ENCODE measurements around the gene TBX19. TPM values are rescaled to one million over a fixed set of nuclear protein-coding genes. Genes with fewer than 3 reads are reported as not detected.

TBX19 gene
- total and polyA plus RNA-seq, 2 experiments from 2014 or later, result 0.57 to 1.9 TPM

- DNase-seq (ENCODE audit: low spot score), result no peak
- 87% methylated on average over 3 of the region's 3 CpGs for WGBS (ENCODE audit: low lambda C conversion rate, missing lambda C conversion rate)
- H3K4me2 ChIP-seq, result no peak overlapping the region
These were observed 7.8 kb downstream of the TBX19 start for GRCh38 chr1:168288311-168289052.

GRCh38 chr1:168291222-168291837, 10.7 kb downstream of the TBX19 start:
- Histone ChIP-seq H3K27me3 (no peaks in the 10 kb centered on the region), H3K9me2 (replicated peaks; ENCODE audit: insufficient read depth) (no peaks in the 10 kb centered on the region)
- 84% methylated on average over 14 of the region's 15 CpGs for WGBS (ENCODE audit: low lambda C conversion rate, missing lambda C conversion rate)

More at GRCh38 chr1:168288311-168289052, 7.8 kb downstream of the TBX19 start:
- Histone ChIP-seq H3K4me3 (no peak overlapping the region), H3K79me2 (no peaks in the 10 kb centered on the region), H2AFZ (no peak overlapping the region), H3K4me1 (ENCODE audit: insufficient read depth) (no peaks in the 10 kb centered on the region), H4K20me1 (ENCODE audit: insufficient read depth, poor library complexity, severe bottlenecking) (no peaks in the 10 kb centered on the region), H3K36me3 (replicated peaks; ENCODE audit: insufficient read depth, low read depth) (no peaks in the 10 kb centered on the region), H3K9me2 (replicated peaks; ENCODE audit: insufficient read depth) (no peaks in the 10 kb centered on the region), H3K27me3 (no peaks in the 10 kb centered on the region), H3K27ac (no peak overlapping the region), H3K9me3 (ENCODE audit: low read depth) (no peaks in the 10 kb centered on the region)
- TF ChIP-seq EZH2 (IDR thresholded peaks at IDR 0.05; ENCODE audit: borderline replicate concordance), result no peak
- no peak for TF ChIP-seq EZH2phosphoT487 (IDR thresholded peaks at IDR 0.05; ENCODE audit: low read depth, severe bottlenecking, unreplicated experiment)
- TF ChIP-seq CTCF (IDR thresholded peaks at IDR 0.05; ENCODE audit: poor library complexity), result no peak

GRCh38 chr1:168293356-168293755, 12.7 kb downstream of the TBX19 start:
- H3K9me3 ChIP-seq (ENCODE audit: low read depth), result no peaks in the 10 kb centered on the region
- H4K20me1 ChIP-seq (ENCODE audit: insufficient read depth, poor library complexity, severe bottlenecking), result no peaks in the 10 kb centered on the region
- no peak for TF ChIP-seq CTCF (IDR thresholded peaks at IDR 0.05; ENCODE audit: poor library complexity)
- no peak for TF ChIP-seq EZH2 (IDR thresholded peaks at IDR 0.05; ENCODE audit: borderline replicate concordance)
- TF ChIP-seq EZH2phosphoT487 (IDR thresholded peaks at IDR 0.05; ENCODE audit: low read depth, severe bottlenecking, unreplicated experiment), result no peak
- H3K27ac ChIP-seq, result no peak overlapping the region
- no peaks in the 10 kb centered on the region for H3K79me2 ChIP-seq
- H3K4me2 ChIP-seq, result no peak overlapping the region
- H2AFZ ChIP-seq, result no peak overlapping the region
- no peaks in the 10 kb centered on the region for H3K4me1 ChIP-seq (ENCODE audit: insufficient read depth)
- H3K27me3 ChIP-seq, result no peaks in the 10 kb centered on the region
- WGBS (ENCODE audit: low lambda C conversion rate, missing lambda C conversion rate), result 80% methylated on average over 1 of the region's 1 CpG
- H3K9me2 ChIP-seq (replicated peaks; ENCODE audit: insufficient read depth), result no peaks in the 10 kb centered on the region
- H3K4me3 ChIP-seq, result no peak overlapping the region
- DNase-seq (ENCODE audit: low spot score), result no peak
- H3K36me3 ChIP-seq (replicated peaks; ENCODE audit: insufficient read depth, low read depth), result no peaks in the 10 kb centered on the region

More at GRCh38 chr1:168291222-168291837, 10.7 kb downstream of the TBX19 start:
- no peaks in the 10 kb centered on the region for H3K79me2 ChIP-seq
- no peaks in the 10 kb centered on the region for H3K36me3 ChIP-seq (replicated peaks; ENCODE audit: insufficient read depth, low read depth)
- no peaks in the 10 kb centered on the region for H3K4me1 ChIP-seq (ENCODE audit: insufficient read depth)
- DNase-seq (ENCODE audit: low spot score), result no peak
- no peaks in the 10 kb centered on the region for H3K9me3 ChIP-seq (ENCODE audit: low read depth)
- no peak overlapping the region for H3K27ac ChIP-seq
- no peak overlapping the region for H2AFZ ChIP-seq
- TF ChIP-seq EZH2phosphoT487 (IDR thresholded peaks at IDR 0.05; ENCODE audit: low read depth, severe bottlenecking, unreplicated experiment), result no peak
- TF ChIP-seq CTCF (IDR thresholded peaks at IDR 0.05; ENCODE audit: poor library complexity), result no peak
- no peak for TF ChIP-seq EZH2 (IDR thresholded peaks at IDR 0.05; ENCODE audit: borderline replicate concordance)
- H3K4me3 ChIP-seq, result no peak overlapping the region
- H4K20me1 ChIP-seq (ENCODE audit: insufficient read depth, poor library complexity, severe bottlenecking), result no peaks in the 10 kb centered on the region
- H3K4me2 ChIP-seq, result no peak overlapping the region

All from hepatocyte (in vitro differentiated cells).